Measurements from ENCODE around the gene CDH20.

Gene CDH20

DNA sequence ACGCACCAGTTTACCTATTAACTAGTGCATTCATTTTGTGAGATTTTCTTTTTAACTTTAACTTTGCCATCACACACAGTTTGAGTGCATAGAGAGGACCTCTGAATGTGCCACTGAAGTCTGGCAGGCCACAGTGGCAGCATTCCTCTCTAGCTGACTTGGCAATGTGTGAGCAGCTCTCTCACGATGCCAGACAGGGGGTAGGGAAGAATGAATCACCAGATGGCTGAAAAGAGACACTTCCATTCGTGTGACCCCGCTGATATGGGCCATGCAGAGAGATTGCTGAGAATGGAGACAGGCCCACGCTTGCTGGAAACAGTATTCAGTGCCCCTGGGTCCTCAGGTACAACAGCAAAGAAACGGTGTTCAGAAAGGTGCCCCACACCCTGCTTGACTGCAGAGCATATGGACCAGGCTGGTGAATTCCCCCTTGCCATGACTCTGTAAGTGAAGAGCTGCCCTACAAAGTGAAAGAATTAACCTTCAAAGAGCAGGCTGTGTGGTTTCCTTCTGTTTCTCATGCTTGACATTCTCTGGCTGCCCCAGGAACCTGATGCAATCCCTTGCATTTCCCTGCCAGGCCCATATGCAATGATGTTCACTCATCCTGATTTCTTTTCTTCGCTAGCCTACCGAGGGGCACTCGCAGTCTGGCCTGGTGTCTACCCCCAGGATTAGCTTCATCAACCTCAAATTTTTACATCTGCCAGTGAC lies 236.1 kb downstream of the CDH20 start:
- TF ChIP-seq, protein P1, sequence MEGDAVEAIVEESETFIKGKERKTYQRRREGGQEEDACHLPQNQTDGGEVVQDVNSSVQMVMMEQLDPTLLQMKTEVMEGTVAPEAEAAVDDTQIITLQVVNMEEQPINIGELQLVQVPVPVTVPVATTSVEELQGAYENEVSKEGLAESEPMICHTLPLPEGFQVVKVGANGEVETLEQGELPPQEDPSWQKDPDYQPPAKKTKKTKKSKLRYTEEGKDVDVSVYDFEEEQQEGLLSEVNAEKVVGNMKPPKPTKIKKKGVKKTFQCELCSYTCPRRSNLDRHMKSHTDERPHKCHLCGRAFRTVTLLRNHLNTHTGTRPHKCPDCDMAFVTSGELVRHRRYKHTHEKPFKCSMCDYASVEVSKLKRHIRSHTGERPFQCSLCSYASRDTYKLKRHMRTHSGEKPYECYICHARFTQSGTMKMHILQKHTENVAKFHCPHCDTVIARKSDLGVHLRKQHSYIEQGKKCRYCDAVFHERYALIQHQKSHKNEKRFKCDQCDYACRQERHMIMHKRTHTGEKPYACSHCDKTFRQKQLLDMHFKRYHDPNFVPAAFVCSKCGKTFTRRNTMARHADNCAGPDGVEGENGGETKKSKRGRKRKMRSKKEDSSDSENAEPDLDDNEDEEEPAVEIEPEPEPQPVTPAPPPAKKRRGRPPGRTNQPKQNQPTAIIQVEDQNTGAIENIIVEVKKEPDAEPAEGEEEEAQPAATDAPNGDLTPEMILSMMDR (IDR thresholded peaks at IDR 0.05; ENCODE audit: low read depth, low read length) = no peak
- no peak overlapping the region for H3K4me3 ChIP-seq (ENCODE audit: low read depth, low read length)
- in situ Hi-C loops (cut with HindIII; ENCODE audit: low sequenced_read_pairs) = no loop called here
- peak; percentile 80 for DNase-seq (ENCODE audit: low read depth, low spot score)

DNA sequence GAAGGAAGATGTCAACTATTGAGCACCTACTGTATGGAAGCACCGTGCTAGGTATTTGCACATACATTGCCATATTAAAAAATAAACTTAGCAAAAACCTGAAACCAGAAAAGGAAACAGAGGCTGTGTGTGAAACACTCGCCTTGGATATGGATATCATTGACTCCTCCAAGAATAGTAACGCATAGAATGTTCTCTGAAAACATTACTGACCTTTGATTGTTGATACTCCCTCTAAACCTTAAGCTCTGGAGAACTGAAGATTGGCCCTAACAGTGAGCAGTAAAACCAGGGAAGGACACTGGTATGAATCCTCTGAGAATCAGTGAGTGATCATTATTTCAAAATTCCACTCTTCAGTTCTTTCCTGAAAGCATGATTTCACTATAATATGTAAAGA lies 236.8 kb downstream of the CDH20 start:
- in situ Hi-C loops (cut with HindIII; ENCODE audit: low sequenced_read_pairs) = no loop called here
- no peak for DNase-seq (ENCODE audit: low read depth, low spot score)
- no peak overlapping the region for H3K4me3 ChIP-seq (ENCODE audit: low read depth, low read length)
- TF ChIP-seq, protein P1 (IDR thresholded peaks at IDR 0.05; ENCODE audit: low read depth, low read length) = no peak

- DNase-seq (ENCODE audit: low read depth, low spot score) = no peak
- no peak overlapping the region for H3K4me3 ChIP-seq (ENCODE audit: low read depth, low read length)
- in situ Hi-C loops (cut with HindIII; ENCODE audit: low sequenced_read_pairs) = no loop called here
- TF ChIP-seq, protein P1 (IDR thresholded peaks at IDR 0.05; ENCODE audit: low read depth, low read length) = no peak
Observed at GRCh38 chr18:61572084-61572655, 238.9 kb downstream of the CDH20 start.

DNA sequence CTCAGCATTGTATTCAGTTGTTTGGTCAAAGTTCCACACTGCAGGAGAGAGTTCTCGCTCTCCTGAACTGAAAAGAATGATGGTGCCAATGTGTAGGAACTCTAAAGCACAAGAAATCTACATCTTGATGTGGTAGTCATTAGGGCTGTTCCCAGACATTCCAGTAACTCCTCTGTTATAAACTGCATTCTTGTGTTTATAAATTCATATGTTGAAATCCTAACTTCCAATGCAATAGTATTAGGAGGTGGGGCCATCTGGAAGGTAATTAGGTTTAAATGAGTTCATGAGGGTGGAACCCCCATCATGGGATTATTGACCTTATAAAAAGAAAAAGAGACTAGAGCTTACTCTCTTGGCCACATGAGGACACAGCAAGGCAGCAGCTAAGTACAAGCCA lies 239.6 kb downstream of the CDH20 start:
- H3K4me3 ChIP-seq (ENCODE audit: low read depth, low read length) = no peak overlapping the region
- no peak for DNase-seq (ENCODE audit: low read depth, low spot score)
- TF ChIP-seq, protein P1 (IDR thresholded peaks at IDR 0.05; ENCODE audit: low read depth, low read length) = no peak
- in situ Hi-C loops (cut with HindIII; ENCODE audit: low sequenced_read_pairs) = no loop called here

DNA sequence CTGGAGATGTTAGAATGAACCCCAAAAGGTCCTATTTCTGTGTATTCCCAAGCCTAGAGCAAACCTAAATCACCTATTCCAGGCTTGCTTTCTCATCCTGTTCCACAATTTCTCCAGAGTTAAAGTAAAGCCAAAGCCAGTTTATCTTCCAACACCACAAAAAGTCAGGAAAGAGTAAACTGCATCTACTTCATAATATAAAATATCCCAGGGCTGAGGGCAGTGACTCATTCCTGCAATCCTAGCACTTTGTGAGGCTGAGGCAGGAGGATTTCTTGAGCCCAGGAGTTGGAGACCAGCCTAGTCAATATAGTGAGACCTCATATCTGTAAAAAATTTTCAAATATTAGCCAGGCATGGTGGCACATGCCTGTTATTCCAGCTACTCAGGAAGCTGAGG lies 241.4 kb downstream of the CDH20 start:
- TF ChIP-seq, protein P1 (IDR thresholded peaks at IDR 0.05; ENCODE audit: low read depth, low read length) = no peak
- H3K4me3 ChIP-seq (ENCODE audit: low read depth, low read length) = no peak overlapping the region
- in situ Hi-C loops (cut with HindIII; ENCODE audit: low sequenced_read_pairs) = no loop called here
- DNase-seq (ENCODE audit: low read depth, low spot score) = no peak

GRCh38 chr18:61575419-61575818 lies 242.2 kb downstream of the CDH20 start:
- no peak for DNase-seq (ENCODE audit: low read depth, low spot score)
- in situ Hi-C loops (cut with HindIII; ENCODE audit: low sequenced_read_pairs) = no loop called here
- H3K4me3 ChIP-seq (ENCODE audit: low read depth, low read length) = no peak overlapping the region
- TF ChIP-seq, protein P1 (IDR thresholded peaks at IDR 0.05; ENCODE audit: low read depth, low read length) = no peak
